Measurements from ENCODE around the gene SSBP4. TPM values are rescaled to one million over a fixed set of nuclear protein-coding genes. Genes with fewer than 3 reads are reported as not detected.

SSBP4 gene
- total and polyA plus RNA-seq, 9 of the 15 experiments (the other 6 are each of a cell fraction or from before 2014, with no cell fraction given) = 1.1 to 189 (median 39.0) TPM

DNA sequence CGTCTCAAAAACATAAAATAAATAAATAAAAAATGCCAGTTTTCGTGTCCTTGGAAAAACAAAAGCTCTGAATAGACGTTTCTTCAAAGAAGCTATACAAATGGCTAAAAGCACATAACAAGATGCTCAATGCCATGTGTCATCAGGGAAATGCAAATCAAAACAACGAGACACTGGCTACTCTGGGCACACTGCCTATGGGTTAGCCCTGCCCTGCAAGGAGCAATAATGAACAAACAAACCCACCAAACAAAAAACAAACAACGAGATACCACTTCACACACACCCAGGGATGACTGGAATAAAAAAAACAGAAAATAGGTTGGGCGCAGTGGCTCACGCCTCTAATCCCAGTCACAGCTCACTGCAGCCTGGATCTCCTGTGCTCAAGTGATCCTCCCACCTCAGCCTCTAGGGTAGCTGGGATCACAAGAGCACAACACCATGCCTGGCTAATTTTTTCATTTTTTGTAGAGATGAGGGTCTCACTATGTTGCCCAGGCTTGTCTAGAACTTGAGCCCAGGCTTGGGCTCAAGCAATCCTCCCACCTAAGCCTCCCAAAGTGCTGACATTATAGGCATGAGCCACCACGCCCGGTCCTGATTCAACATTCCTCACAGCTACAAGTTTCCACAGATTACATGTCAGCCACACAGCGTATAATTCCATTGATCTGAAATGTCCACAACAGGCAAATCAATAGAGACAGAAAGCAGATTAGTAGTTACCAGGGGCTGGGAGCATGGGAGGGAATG, 34.2 kb downstream of the SSBP4 start:
- Histone ChIP-seq H3K79me2 (ENCODE audit: control insufficient read depth, insufficient read depth, low read length) (no peaks in the 10 kb centered on the region), H2AFZ (ENCODE audit: low read depth, low read length) (no peak overlapping the region), H3K4me1 (replicated peaks in 1 of 2; ENCODE audit: control insufficient read depth in 2 of 2, insufficient read depth in 2 of 2, low read length in 2 of 2) (peaks cover 0 to 32% of the 10 kb centered on the region in 2 experiments; a peak in 2 of 5 replicates), H3K27me3 (ENCODE audit: control insufficient read depth in 2 of 2, insufficient read depth in 2 of 2, low read length in 2 of 2) (no peaks in the 10 kb centered on the region), H3K36me3 (ENCODE audit: control insufficient read depth, insufficient read depth, low read length) (peaks cover 72% of the 10 kb centered on the region; the same call in 2 of the 3 replicates), H3K9ac (ENCODE audit: insufficient read depth in 1 of 2, low read depth in 2 of 2, low read length in 2 of 2) (no peak overlapping the region), H3K9me1 (ENCODE audit: control insufficient read depth, insufficient read depth, low read length) (no peaks in the 10 kb centered on the region), H3K9me3 (replicated peaks; ENCODE audit: control insufficient read depth, insufficient read depth, low read depth, low read length) (no peaks in the 10 kb centered on the region), H4K20me1 (replicated peaks; ENCODE audit: control insufficient read depth, insufficient read depth, low read length) (no peaks in the 10 kb centered on the region), H3K4me3 (no peak overlapping the region), H3K4me2 (ENCODE audit: insufficient read depth, low read length) (no peak overlapping the region), H3K27ac (ENCODE audit: extremely low read depth, low read depth, low read length) (no peak overlapping the region)
- TF ChIP-seq NR4A1 (CRISPR knock-in tag; IDR thresholded peaks at IDR 0.05) = no peak
- TF ChIP-seq NR4A1 (tag; IDR thresholded peaks at IDR 0.05) = no peak
- TF ChIP-seq ZNF124 (CRISPR knock-in tag; IDR thresholded peaks at IDR 0.05) = no peak
- no peak for TF ChIP-seq KDM5B (IDR thresholded peaks at IDR 0.05; ENCODE audit: insufficient replicate concordance, low read depth, low read length)
- TF ChIP-seq MTA2 (IDR thresholded peaks at IDR 0.05; ENCODE audit: low read depth) = no peak
- TF ChIP-seq HDGF (IDR thresholded peaks at IDR 0.05) = no peak
- no peak for TF ChIP-seq SREBF1 (IDR thresholded peaks at IDR 0.05; ENCODE audit: borderline replicate concordance, low read depth, low read length)
- no peak for TF ChIP-seq ZNF699 (CRISPR knock-in tag; IDR thresholded peaks at IDR 0.05; ENCODE audit: insufficient replicate concordance)
- no peak for TF ChIP-seq SP2 (IDR thresholded peaks at IDR 0.05; ENCODE audit: extremely low read depth, low read depth, low read length, poor library complexity, severe bottlenecking)
- intact Hi-C loops (cut with micrococcal nuclease) = no loop called here
- POLR2A ChIA-PET = interaction anchor here (1.2 to 1.4 kb wide), 2 partner anchors 13 to 14 kb away, joined by 4 to 5 read pairs; no protein-coding TSS in a partner anchor
- no TSS peak for BruUV-seq (replicated peaks)
- in situ Hi-C loops (cut with MboI) = loop anchor here (5.0 kb wide), 1 partner anchor 409 kb away; no protein-coding TSS in a partner anchor
- 76% methylated on average over 10 of the region's 10 CpGs for WGBS (ENCODE audit: insufficient coverage, low coverage, missing lambda C conversion rate)
- CTCF ChIA-PET (ENCODE audit: low intra/inter-chr PET ratio) = no interaction called here
- no peak for ATAC-seq
- DNase-seq (ENCODE audit: extremely low read depth in 1 of 4, low spot score in 3 of 4) = no peak
- no peak for FAIRE-seq

Data from K562 (cell line).